ENCODE measurements around the gene ZNF335. TPM values are rescaled to one million over a fixed set of nuclear protein-coding genes. Genes with fewer than 3 reads are reported as not detected.
"Not testable (repeated sequence)": the region's sequence is repeated elsewhere in the genome, so short reads cannot be mapped to it uniquely, and the experiment has no call there.

ZNF335 gene
- polyA plus RNA-seq, 1 donor = 13.4 TPM

DNA sequence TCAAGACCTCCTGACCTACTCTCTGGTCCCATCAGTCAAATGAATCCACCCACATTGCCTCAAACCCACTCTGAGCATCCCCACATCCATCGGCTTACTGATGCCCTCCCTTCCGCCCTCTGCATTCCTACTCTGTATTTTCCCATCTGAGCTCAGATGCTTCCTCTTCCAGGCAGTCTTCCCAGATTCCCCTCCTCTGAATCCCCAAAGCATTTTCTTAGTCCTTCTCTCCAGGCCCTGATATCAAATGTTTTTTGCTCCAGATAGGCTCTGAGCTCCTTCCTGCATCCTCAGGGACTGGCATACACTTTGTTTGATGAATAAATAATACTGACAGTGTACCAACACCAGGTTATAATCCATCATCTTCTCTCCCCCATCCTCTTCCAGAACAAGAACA, 63.9 kb downstream of the ZNF335 start:
- Histone ChIP-seq H3K4me3 (ENCODE audit: low read length) (no peak overlapping the region), H3K4me1 (ENCODE audit: control insufficient read depth, insufficient read depth, low read length) (peaks cover 17% of the 10 kb centered on the region), H3K27ac (ENCODE audit: low read length) (no peak overlapping the region), H3K36me3 (ENCODE audit: control insufficient read depth, insufficient read depth, low read length) (peaks cover 9% of the 10 kb centered on the region), H3K27me3 (ENCODE audit: control insufficient read depth, insufficient read depth, low read length) (no peaks in the 10 kb centered on the region), H3K9me3 (ENCODE audit: control insufficient read depth, low read depth, low read length) (peaks cover 4% of the 10 kb centered on the region)
- WGBS (ENCODE audit: insufficient coverage, low lambda C conversion rate) = 100% methylated on average over 2 of the region's 2 CpGs
- DNase-seq = no peak

DNA sequence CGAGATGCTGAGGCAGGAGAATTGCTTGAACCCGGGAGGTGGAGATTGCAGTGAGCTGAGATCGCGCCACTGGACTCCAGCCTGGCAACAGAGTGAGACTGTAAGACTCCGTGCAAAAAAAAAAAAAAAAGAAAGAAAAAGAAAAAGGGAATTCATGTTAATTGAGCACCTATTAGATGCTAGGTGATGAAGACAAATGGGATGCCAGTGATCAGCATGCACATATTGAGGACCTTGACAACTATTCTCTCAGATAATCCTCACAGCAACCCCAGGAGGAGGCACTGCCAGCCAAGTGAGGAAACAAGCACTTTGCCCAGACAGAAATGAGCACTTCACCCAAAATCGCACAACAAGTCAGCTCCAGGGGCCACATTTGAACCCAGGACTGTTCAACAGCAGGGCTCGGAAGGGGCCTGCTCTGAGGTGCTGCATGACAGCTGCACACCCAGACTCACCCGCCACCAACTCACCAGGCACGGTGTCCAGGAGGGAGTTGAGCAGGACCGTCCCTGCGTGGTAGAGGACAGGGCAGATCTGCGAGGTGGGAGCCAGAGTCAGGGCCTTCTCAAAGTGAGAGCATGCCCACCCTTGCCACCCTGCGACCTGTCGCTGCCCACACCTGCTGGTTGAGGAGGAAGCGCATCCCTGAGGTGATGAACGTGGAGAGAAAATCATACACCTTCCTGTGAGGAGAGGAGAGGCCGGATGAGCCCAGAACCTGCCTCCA, 64.6 kb downstream of the ZNF335 start:
- no peak for DNase-seq
- peaks cover 14% of the 10 kb centered on the region for H3K4me1 ChIP-seq (ENCODE audit: control insufficient read depth, insufficient read depth, low read length)
- H3K4me3 ChIP-seq (ENCODE audit: low read length) = no peak overlapping the region
- 100% methylated on average over 1 of the region's 17 CpGs for WGBS (ENCODE audit: insufficient coverage, low lambda C conversion rate)
- peaks cover 4% of the 10 kb centered on the region for H3K9me3 ChIP-seq (ENCODE audit: control insufficient read depth, low read depth, low read length)
- H3K27ac ChIP-seq (ENCODE audit: low read length) = no peak overlapping the region
- peaks cover 9% of the 10 kb centered on the region for H3K36me3 ChIP-seq (ENCODE audit: control insufficient read depth, insufficient read depth, low read length)
- no peaks in the 10 kb centered on the region for H3K27me3 ChIP-seq (ENCODE audit: control insufficient read depth, insufficient read depth, low read length)

DNA sequence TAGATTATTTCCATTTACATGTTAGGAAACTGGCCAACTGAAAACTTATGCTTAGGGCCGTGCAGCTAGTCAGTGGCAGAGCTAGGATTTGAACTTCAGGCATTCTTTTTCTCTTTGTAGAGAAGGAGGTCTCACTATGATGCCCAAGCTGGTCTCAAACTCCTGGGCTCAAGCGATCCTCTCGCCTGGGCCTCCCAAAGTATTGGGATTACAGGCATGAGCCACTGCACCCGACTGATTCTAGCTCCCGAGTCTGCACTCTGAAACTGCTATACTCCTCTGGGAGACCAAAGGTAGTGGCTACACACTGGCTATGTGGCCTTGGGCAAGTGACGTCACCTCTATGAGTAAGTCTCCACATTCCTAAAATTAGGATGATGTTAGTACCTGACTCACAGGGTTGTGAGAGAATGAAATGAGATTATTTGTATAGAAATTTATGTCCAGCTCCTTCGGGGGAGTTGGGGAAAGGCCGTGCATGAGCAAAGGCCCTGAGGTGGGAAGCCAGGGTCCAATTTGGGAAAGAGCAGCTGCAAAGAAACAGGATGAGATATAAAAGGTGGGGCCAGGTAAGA, 66.4 kb downstream of the ZNF335 start:
- WGBS (ENCODE audit: insufficient coverage, low lambda C conversion rate) = 92% methylated on average over 2 of the region's 8 CpGs
- Histone ChIP-seq H3K27ac (ENCODE audit: low read length) (no peak overlapping the region), H3K4me1 (ENCODE audit: control insufficient read depth, insufficient read depth, low read length) (no peaks in the 10 kb centered on the region), H3K4me3 (ENCODE audit: low read length) (no peak overlapping the region), H3K9me3 (ENCODE audit: control insufficient read depth, low read depth, low read length) (no peaks in the 10 kb centered on the region), H3K36me3 (ENCODE audit: control insufficient read depth, insufficient read depth, low read length) (peaks cover 12% of the 10 kb centered on the region), H3K27me3 (ENCODE audit: control insufficient read depth, insufficient read depth, low read length) (no peaks in the 10 kb centered on the region)
- DNase-seq = no peak

DNA sequence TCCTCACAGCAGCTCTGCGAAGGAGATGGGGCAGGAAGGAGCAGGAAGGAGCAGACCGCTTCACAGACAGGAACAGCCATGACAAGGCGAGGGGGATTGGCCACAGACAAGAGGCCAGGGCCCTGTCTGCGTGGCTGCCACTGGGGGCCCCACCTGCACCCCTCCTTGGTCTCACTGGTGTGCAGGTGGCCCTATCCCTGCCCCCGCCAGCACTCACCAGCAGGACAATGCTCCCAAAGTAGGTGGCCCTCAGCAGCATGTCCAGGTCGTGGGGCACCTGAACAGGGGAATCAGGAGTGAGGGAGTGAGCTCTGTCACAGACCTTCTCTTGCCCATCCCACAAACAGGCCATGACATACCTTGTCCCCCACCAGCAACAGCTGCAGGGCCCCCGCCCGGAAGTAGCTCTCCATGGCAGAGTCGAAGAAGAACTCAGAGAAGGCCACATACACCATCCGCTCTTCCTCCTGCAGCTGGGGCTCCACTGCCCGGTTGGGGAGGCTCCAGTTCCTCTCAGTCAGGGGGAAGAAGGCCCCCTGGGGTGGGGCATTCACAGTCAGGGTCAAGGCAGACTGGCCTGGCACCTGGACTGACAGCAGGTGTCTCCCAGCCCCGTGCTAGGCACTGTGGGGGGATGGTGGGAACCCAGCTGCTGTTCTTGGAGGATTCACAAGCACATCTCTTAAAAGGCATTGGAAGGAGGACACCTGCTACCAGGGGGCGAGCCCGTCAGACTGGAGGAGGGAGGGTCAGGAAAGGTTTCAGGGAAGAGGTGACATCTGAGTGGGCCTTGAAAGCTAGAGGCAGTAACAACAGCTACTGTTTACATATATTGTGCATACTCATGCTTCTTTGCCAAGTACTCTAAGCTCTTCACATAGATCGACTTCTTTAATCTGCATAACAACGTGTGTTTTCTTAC, 67.2 kb downstream of the ZNF335 start:
- 90% methylated on average over 2 of the region's 16 CpGs for WGBS (ENCODE audit: insufficient coverage, low lambda C conversion rate)
- Histone ChIP-seq H3K36me3 (ENCODE audit: control insufficient read depth, insufficient read depth, low read length) (peaks cover 16% of the 10 kb centered on the region), H3K9me3 (ENCODE audit: control insufficient read depth, low read depth, low read length) (no peaks in the 10 kb centered on the region), H3K4me3 (ENCODE audit: low read length) (no peak overlapping the region), H3K27ac (ENCODE audit: low read length) (no peak overlapping the region), H3K4me1 (ENCODE audit: control insufficient read depth, insufficient read depth, low read length) (no peaks in the 10 kb centered on the region), H3K27me3 (ENCODE audit: control insufficient read depth, insufficient read depth, low read length) (no peaks in the 10 kb centered on the region)
- DNase-seq = no peak

- no peak for DNase-seq
- H3K36me3 ChIP-seq (ENCODE audit: control insufficient read depth, insufficient read depth, low read length) = peaks cover 34% of the 10 kb centered on the region
- no peaks in the 10 kb centered on the region for H3K27me3 ChIP-seq (ENCODE audit: control insufficient read depth, insufficient read depth, low read length)
- WGBS (ENCODE audit: insufficient coverage, low lambda C conversion rate) = no CpG with 5 or more reads among the region's 14 CpGs
- H3K9me3 ChIP-seq (ENCODE audit: control insufficient read depth, low read depth, low read length) = no peaks in the 10 kb centered on the region
- H3K4me3 ChIP-seq (ENCODE audit: low read length) = no peak overlapping the region
- H3K27ac ChIP-seq (ENCODE audit: low read length) = no peak overlapping the region
- no peaks in the 10 kb centered on the region for H3K4me1 ChIP-seq (ENCODE audit: control insufficient read depth, insufficient read depth, low read length)
Measured at GRCh38 chr20:45902199-45902701, 69.8 kb downstream of the ZNF335 start.

DNA sequence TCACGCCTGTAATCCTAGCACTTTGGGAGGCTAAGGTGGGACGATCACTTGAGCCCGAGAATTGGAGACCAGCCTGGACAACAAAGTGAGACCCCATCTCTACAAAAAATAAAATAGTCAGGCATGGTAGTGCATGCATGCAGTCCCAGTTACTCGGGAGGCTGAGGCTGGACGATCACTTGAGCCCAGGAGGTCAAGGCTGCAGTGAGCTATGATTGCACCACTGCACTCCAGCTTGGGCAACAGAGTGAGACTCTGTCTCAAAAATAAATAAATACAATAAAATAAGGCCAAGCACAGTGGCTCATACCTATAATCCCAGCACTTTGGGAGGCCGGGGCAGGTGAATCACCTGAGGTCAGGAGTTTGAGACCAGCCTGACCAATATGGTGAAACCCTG, 70.7 kb downstream of the ZNF335 start:
- H3K9me3 ChIP-seq (ENCODE audit: control insufficient read depth, low read depth, low read length); H3K27me3 ChIP-seq (ENCODE audit: control insufficient read depth, insufficient read depth, low read length); DNase-seq; H3K4me3 ChIP-seq (ENCODE audit: low read length); H3K4me1 ChIP-seq (ENCODE audit: control insufficient read depth, insufficient read depth, low read length); H3K27ac ChIP-seq (ENCODE audit: low read length): not testable (repeated sequence)
- 100% methylated on average over 2 of the region's 6 CpGs for WGBS (ENCODE audit: insufficient coverage, low lambda C conversion rate)
- peaks cover 43% of the 10 kb centered on the region for H3K36me3 ChIP-seq (ENCODE audit: control insufficient read depth, insufficient read depth, low read length)

- Histone ChIP-seq H3K4me3 (ENCODE audit: low read length) (no peak overlapping the region), H3K4me1 (ENCODE audit: control insufficient read depth, insufficient read depth, low read length) (peaks cover 4% of the 10 kb centered on the region), H3K36me3 (ENCODE audit: control insufficient read depth, insufficient read depth, low read length) (peaks cover 61% of the 10 kb centered on the region), H3K9me3 (ENCODE audit: control insufficient read depth, low read depth, low read length) (no peaks in the 10 kb centered on the region), H3K27me3 (ENCODE audit: control insufficient read depth, insufficient read depth, low read length) (no peaks in the 10 kb centered on the region), H3K27ac (ENCODE audit: low read length) (no peak overlapping the region)
- no CpG with 5 or more reads among the region's 13 CpGs for WGBS (ENCODE audit: insufficient coverage, low lambda C conversion rate)
- DNase-seq = no peak
Measured at GRCh38 chr20:45899046-45899835, 72.8 kb downstream of the ZNF335 start.

Other genes starting within 250 kb of the ZNF335 start
- not detected for gene SPINT4, start 249.9 kb downstream of the ZNF335 start, polyA plus RNA-seq
- gene WFDC3, start 180.3 kb downstream of the ZNF335 start, polyA plus RNA-seq = 0.57 TPM
- gene DNTTIP1, start 180.2 kb downstream of the ZNF335 start, polyA plus RNA-seq = 27.1 TPM
- gene UBE2C, start 159.6 kb downstream of the ZNF335 start, polyA plus RNA-seq = 35.6 TPM
- 10.9 TPM for gene TNNC2, start 144.9 kb downstream of the ZNF335 start, polyA plus RNA-seq
- 11.1 TPM for gene SNX21, start 138.4 kb downstream of the ZNF335 start, polyA plus RNA-seq
- 26.5 TPM for gene ACOT8, start 114.8 kb downstream of the ZNF335 start, polyA plus RNA-seq
- 6.5 TPM for gene ZSWIM3, start 114.6 kb downstream of the ZNF335 start, polyA plus RNA-seq
- gene ZSWIM1, start 91.0 kb downstream of the ZNF335 start, polyA plus RNA-seq = 17.3 TPM
- 17.3 TPM for gene SPATA25, start 84.6 kb downstream of the ZNF335 start, polyA plus RNA-seq
- 15.6 TPM for gene NEURL2, start 81.0 kb downstream of the ZNF335 start, polyA plus RNA-seq
- 851 TPM for gene CTSA, start 80.9 kb downstream of the ZNF335 start, polyA plus RNA-seq
- gene PLTP, start 60.0 kb downstream of the ZNF335 start, polyA plus RNA-seq = 25.2 TPM
- 28.1 TPM for gene PCIF1, start 37.5 kb downstream of the ZNF335 start, polyA plus RNA-seq
- gene MMP9, start 36.7 kb upstream of the ZNF335 start, polyA plus RNA-seq = 1.6 TPM
- gene SLC12A5, start 57.0 kb upstream of the ZNF335 start, polyA plus RNA-seq = 3.5 TPM
- gene NCOA5, start 117.8 kb upstream of the ZNF335 start, polyA plus RNA-seq = 38.9 TPM
- 2.8 TPM for gene CD40, start 146.1 kb upstream of the ZNF335 start, polyA plus RNA-seq

Measured in large intestine (tissue), 3 donors.